Urothelium cell line (cell line): ENCODE measurements around the gene STOML1.
"Not testable (repeated sequence)": the region's sequence is repeated elsewhere in the genome, so short reads cannot be mapped to it uniquely, and the experiment has no call there.

ENCODE experiments used
- DNase-seq: peaks from one replicate; pipeline ENCODE4 v3.0.0; 2011; ENCODE audit warnings: low spot score, mixed read lengths
- FAIRE-seq: peaks from 2 replicates; lab custom pipeline; 2011; peaks lifted over from hg19 to GRCh38; lab: Jason Lieb, UNC

The STOML1 gene

DNA sequence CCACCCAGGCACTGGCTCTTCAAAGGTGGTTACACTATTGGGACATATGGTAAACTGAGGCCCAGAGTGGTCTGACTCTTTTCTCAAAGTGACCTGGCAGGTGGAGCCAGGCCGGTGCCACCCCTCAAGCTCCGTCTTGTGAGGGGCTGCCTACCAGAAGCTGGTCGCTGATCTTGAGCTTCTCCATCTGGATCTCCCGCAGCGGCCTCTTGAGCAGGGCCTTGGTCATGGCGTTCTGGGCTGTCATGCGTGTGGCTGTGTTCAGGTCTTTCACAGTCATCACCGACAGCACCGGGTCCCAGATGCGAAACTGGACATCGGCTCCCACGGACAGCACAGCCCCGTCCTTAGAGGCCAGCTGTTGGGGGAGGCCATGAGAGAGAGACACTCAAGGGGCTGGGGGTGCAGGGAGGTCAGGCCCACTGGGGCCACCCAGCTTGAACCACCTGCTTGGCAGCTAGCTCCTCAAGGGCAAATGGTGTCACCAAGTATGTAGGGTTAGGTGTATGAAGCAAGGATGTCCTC, 3.6 kb downstream of the STOML1 start:
- FAIRE-seq (peak; percentile 81), DNase-seq (no peak)

DNA sequence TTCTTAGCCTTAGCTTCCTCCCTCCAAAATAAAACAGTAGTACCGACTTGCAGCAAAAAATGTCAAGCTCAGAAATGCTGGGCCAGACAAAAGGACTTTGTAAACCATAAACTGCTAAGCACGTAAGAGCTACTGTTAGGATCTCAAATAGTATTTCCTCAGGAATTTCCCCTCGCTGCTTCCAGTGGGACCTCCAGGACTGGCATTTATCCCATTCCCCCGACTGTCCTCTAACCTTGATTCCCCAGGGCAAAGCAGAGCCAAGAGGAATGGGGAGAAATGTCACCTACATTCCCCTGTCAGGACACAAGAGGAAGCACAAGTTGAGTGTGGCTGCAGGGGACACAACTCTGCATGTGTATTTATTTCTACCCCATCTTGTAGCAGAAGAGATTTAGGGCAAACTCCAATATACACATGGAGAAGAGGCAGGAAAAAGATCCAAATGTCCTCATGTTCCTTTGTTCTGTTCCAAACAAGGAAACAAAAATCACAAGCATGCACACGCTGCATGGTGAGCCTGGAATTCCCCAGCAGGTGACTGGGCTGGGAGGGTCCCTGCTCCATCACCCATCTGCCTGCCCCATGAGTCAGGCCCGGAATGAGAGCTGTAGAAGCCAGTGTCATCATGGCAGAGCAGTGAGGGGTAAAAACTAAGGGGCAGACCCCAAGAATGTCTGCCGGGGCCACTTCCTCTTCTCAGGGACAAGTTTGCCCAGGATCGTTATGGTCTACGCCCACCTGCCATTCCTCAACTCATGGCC, 4.2 kb downstream of the STOML1 start:
- no peak for DNase-seq
- no peak for FAIRE-seq

DNA sequence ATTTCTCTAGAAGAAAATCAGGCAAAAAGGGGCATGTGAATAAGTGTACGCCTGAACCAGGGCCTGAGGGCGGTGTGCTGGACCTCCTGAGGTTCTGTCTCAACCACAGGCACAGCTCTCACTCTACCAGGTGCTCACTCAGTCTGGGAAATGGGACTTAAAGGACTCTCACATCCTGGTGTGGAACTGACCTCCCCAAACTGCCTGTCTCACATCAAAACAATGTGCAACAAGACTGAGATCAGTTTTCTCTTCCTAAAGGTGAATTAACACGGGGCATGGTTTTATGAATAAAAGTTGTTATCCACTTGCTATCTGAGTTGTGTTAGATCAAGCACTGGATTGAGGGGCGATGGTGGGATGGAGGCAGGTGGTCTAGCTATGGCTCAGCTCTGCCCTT, 4.8 kb downstream of the STOML1 start:
- DNase-seq: no peak
- FAIRE-seq: no peak

DNA sequence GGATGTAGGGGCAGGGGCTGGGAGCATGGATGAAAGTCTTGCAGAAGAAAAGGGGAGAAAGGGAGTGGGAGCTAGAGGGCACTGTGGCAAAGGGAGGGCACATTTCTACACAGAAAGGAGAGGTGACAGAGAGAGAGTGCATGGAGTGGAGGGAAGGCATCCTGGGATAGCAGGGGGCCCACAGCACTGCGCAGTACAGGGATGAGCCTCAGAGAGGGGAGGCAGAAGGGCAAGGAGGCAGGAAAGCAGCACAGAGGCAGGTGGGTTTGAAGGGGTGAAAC, 5.4 kb downstream of the STOML1 start:
- no peak for FAIRE-seq
- DNase-seq: no peak

DNA sequence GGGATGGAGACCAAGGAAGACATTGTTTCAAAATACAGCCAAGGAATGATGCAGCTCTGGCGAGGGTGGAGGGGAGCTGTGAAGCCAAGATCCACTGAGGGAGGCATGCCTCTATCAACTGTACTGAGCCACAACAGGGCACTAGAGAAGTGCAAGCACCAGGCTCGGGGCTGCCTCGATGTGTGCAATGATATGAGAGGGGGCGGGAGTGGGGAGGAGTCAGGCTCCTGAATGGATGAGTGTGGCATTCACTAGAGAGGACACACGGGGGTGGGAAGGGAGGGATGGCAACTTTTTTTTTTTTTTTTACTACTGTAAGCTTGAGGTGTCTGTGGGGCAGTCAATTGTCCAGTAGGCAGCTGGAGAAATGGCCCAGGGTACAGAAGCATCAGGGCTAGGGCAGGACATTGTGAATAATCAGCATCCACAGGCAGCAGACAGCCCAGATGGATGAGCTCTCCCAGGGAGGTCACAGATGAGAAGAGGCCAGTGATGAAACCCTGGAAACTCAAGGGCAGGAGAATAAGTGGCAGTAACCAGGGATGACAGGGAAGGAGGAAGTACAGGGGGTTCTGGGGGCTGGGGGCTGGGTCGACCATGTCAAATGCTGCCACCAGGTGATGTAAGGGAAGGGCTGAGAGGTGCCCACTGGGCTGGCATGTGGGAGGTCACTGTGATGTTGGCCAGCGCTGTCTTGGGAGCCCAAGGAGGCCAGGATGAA, 5.9 kb downstream of the STOML1 start:
- DNase-seq (no peak), FAIRE-seq (no peak)

DNA sequence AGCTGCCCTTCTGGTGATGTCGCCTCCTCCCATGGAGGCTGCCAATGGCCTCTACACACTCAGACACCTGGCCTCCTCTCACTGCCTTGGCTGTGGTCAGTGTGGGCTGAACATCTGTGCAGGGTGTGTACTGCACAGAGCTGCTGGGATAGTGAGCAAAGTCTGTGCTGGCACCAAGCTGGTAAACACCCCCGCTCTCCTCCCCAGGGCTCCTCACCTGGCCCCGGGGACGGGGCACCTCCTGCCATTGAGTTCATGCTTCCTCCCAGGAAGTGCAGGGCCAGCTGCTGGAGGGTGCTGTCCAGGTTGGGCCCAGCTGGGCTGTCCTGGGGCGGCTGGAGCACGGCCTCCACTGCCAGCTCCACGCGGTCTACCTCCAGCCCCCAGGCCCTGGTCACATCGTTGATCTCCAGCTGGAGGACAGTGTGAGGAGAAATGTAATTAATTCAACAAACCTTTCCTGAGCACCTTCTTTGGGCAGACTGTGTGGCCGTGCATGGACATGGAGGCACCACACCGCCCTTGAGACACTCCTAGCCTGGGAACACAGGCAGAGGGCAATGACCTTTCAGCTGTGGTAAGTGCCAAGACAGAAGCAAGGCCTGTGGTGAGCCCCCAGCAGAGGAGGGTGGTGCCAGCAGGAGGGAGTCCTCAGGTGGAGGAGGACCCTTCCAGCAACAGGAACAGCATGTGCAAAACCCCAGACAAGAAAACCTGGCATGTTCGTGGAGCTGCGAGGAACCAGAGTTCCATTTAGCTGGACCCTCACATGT, 6.8 kb downstream of the STOML1 start:
- FAIRE-seq (peak; percentile 74), DNase-seq (peak; percentile 53)

DNA sequence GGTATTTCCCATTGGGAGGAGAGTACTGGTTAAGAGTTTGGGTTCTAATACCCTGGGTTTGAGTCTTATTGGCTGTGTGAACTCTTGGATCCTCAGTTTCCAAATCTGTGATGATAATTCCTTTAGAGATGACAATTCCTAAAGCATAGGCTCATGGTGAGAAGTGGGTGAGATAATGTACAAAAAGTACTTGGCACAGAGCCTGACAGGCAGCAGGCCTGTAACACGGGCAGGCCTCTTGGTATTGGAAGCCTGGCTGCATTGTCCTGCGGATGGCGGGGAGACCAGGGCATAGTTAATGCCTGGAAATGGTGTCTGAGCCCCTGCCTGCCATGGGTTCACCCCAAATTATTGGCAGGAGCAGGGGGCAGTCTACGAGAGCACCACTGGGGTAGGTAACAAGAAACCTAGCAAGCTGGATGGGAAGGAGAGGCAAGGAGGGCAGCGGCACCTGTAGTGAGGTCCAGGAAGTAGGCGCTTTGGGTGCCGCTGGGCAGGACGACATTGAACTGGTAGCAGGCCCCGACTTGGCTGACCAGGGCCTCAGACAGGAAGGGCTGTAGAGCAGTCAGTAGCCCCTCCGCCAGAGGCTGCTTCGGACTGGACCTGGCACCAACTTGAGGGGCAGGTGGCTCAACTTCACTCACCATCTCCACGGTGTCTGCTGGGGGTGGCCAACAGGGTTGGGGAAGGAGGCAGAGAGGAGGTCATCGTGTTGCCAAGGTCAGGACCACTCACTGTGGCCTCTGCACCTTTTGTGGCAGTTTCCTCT, 7.7 kb downstream of the STOML1 start:
- no peak for DNase-seq
- no peak for FAIRE-seq

DNA sequence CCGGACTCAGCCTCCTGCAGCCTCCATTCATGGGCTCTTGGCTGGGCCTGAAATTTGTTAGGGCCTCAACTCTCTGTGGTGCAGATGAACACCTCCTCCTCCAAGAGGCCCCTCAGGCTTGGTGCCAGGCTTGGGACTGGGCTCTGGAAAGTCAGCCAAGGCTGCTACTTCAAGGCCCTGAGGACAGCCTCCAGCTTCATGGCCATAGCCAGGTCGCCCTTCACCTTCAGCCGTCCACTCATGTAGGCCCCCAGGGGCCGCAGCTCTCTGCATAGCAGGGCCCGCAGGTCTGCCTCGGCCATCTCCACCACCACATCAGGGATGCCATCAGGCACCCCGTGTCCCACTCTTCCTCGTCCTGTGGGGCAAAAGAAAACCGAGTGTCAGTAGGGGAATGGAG, 8.3 kb downstream of the STOML1 start:
- DNase-seq: no peak
- no peak for FAIRE-seq

DNA sequence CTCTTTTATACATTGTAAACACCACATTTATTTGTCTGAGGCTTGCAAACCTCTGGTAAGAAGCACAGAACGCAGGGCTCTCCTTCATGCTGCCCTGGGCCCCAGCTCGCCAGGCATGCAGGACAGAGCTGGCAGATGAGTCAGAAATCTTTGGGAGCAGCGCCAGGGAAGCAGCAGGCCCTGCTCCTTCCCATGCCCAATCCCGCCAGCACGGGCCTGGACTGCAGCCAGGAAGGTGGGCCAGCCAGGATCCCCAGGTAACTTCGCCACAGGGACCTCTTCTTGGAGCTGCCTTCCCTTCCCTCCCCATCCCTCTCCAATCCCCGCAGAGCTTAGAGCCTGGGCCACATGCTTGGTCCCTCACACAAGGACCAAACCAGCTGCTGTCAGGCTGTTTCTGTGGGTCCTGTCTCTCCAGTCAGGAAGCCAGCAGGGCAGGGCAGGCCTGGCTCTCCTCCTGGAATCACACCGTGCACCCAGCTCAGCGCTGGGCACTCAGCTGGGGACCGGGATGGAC, 8.8 kb downstream of the STOML1 start:
- FAIRE-seq (peak; percentile 72), DNase-seq (peak; percentile 77)

DNA sequence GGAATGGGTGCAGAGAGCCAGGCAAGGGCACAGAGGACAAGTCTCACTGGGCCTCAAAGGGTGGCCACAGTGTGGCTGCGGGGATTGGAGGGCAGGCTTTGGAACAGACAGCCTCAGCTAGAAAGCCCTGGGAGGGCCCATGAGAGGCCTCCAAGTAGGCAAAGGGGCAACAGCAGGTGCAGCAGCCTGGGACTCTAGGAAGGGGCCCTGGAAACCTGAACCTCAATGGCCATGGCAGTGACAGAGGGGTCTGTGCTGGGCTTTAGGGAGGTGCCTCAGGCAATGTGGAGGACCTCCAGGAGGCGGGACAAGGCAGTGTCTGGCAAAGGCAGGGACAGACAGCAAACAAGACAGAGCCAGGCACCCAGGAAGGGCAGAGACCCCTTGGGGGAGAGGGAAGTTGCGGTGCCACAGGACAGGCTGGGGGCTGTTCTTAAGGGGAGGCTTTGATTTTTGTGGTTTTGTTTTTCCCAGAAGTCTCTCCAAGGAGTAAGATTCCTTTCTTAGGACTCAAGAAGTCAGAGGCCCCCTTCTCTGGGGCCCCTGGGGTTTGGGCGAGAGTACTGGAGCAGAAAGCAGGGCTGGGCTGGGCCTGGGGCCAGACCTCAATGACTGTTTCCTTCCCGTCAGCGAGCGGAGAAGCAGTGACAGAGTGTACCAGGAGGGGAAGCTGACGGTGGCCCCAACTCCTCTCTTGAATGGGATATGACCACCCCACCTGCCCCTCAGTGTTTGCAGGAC, 9.7 kb downstream of the STOML1 start:
- DNase-seq (peak; percentile 72), FAIRE-seq (no peak)

DNA sequence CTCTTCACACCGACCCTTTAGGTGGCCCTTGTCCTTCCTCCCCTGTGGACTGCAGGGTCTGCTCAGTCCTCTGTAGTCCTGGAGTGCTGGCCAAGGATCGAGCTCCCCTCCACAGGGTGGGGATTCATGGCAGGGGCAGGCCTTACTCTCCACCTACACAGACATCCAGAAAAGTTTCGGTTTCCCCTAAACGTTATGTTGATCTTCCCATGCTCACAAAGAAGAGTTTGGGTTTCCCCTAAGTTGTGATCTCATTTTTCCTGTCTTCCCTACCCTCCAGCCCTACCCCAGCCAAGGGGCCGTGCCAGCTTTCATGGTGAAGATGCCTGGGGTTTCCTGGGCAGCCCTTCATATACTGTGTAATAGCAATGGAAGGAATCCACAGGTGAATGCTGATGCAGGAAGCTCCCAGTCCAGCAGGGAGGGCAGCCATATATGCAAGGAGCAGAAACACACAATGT, 10.3 kb downstream of the STOML1 start:
- FAIRE-seq: no peak
- no peak for DNase-seq

DNA sequence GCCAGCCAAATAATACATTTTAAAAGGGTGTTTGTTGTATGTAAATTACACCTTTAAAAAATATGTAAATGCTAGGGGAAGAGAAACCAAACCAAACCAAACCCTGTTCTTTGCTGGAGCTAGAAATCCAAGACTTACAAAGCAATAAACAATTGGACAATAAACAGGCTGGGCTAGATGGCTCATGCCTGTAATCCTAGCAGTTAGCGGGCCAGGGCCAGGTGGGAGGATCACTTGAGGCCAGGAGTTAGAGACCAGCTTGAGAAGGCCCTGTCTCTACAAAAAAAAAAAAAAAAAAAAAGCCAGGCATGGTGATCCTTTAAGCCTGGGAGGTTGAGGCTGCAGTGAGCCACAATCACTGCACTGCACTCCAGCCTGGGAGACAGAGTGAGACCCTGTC, 12.5 kb downstream of the STOML1 start:
- FAIRE-seq: no peak
- no peak for DNase-seq

DNA sequence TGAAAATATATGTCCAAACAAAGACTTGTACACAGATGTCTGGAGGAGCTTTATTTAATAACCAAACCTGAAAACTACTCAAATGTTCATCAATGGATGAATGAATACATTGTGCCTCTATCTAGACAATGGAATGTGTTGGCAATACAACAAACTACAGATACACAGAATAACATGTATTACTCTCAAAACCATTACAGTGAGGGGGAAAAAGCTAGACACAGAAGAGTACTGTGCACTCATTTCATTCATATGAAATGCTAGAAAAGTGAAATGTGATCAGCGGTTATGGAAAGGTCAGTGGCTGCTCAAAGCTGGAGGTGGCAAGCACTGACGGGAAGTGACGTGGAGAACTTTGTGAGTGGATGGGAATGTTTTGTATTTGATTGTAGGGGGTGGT, 13.2 kb downstream of the STOML1 start:
- FAIRE-seq (no peak), DNase-seq (no peak)

DNA sequence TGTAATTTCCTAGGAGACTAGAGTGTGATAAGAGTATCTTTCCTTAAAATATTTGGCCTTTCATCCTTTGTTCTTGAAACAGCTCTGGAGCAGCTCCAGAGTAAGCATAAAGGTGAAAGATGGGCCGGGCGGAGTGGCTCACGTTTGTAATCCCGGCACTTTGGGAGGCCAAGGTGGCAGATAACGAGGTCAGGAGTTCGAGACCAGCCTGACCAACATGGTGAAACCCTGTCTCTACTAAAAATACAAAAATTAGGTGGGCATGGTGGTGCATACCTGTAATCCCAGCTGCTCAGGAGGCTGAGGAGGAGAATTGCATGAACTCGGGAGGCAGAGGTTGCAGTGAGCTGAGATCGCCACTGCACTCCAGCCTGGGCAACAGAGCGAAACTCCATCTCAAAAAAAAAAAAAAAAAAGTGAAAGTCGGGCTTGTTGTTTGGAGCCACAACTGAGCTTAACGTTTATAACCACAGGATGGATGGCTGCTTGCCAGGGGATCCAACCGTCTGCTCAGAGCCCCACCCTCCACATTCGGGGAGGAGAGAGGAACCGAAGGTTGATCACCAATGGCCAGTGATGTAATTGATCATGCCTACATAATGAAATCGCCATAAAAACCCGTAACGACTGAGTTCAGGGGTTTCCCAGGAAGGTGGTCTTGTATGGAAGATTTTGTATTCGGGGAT, 16.5 kb downstream of the STOML1 start:
- not testable (repeated sequence) for DNase-seq, FAIRE-seq

DNA sequence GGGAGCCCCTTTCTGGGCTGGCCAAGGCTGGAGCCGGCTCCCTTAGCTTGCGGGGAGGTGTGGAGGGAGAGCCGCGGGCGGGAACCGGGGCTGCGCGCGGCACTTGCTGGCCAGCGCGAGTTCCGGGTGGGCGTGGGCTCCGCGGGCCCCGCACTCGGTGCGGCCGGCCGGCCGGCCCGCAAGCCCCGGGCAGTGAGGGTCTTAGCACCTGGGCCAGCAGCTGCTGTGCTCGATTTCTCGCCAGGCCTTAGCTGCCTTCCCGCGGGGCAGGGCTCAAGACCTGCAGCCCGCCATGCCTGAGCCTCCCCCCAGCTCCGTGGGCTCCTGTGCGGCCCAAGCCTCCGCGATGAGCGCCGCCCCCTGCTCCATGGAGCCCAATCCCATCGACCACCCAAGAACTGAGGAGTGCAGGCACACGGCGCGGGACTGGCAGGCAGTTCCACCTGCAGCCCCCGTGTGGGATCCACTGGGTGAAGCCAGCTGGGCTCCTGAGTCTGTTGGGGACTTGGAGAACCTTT, 18.4 kb downstream of the STOML1 start:
- not testable (repeated sequence) for DNase-seq, FAIRE-seq

DNA sequence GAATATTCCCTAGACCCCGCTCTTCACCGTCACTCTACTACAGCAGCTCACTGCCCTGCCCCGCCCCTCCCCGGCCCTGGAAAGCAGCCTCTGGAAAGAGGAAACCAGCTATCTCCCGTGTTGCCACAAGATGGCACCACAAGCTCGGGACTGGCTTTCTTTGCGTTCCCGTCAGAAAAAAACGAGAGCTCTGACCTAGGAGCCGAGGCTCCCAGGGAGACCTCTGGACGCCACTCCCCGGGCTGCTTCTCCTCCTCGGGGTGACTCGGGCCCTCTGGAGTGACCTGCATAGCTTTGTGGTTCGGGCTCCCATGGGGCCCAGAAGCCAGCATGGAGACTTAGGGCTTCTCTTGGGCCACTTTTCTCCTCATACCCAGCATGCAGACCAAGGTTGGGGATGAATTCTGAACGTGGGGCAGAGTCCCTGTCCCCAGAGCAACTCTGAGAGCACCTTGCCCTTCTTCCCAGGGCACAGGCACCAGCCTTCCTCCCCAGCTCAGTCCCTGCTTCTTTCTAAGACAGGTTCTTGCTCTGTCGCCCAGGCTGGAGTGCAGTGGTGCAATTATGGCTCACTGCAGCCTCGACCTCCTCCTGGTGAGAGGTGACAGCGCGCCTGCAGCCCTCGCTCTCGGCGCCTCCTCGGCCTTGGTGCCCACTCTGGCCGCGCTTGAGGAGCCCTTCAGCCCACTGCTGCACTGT, 19.0 kb downstream of the STOML1 start:
- DNase-seq: peak; percentile 78
- no peak for FAIRE-seq

DNA sequence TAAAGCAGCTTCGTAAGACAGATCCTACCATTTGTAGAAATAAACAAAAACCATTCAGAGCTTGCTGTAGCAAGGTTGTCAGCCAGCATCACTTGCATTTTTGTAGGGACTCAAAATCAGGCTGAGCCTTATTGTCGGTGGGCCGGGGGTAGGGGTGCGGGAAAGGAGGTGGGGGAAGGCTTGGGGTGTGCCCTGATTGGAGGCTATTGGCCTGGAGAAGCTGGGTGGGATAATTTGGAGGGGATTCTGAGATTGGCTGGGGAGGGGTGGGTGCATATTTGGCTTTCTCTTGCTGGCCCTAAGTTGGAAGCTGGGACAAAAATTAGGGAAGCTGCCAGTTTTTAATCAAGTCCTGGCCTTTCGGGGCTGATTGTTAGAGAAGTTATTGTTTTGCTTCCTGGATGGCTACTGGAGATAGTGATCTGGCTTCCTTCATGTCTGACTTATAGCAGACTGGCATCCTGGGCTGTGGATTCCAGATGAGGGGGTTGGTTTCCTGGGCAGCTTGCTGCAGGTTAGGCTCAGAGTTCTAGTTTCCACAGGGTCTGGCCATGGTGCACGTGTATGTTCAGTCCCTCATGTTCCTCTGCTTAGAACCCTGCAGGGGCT, 22.8 kb downstream of the STOML1 start:
- FAIRE-seq: no peak
- DNase-seq: no peak

DNA sequence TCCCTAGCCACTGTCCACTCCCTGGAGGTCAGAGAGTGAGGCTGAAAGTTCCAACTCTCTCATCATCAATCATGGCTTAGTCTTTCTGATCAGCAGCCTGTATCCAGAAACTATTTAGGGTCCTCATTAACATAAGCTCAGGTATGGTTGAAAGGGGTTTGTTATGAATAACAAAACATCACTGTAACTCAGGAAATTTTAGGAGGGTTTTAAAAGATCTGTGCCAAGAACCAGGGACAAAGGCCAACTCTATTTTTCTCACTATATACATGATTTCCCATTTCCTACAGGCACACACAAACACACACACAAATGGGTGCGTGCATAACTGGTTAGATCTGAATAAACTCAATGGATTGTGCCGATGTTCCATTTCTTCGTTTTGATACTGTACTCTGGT, 23.6 kb downstream of the STOML1 start:
- FAIRE-seq (no peak), DNase-seq (no peak)
